H54 (cell line): ENCODE data around the gene PSMA2.

Experiments used
- DNase-seq: peaks from one replicate; pipeline ENCODE4 v3.0.0; 2011; ENCODE audit warnings: low spot score, mixed read lengths; ENCODE audit not compliant: insufficient read length
- FAIRE-seq: peaks from 3 replicates; lab custom pipeline; 2011; peaks lifted over from hg19 to GRCh38; lab: Jason Lieb, UNC
- POLR2A ChIP-seq: IDR thresholded peaks from 2 replicates; pipeline ENCODE4 v1.6.1; 2011; ENCODE audit warnings: low read depth, mild to moderate bottlenecking, low read length

PSMA2 gene

GRCh38 chr7:42869131-42870020 is 62.6 kb downstream of the PSMA2 start:
- no peak for TF ChIP-seq POLR2A
- no peak for DNase-seq
- no peak for FAIRE-seq

GRCh38 chr7:42868480-42868879 is 63.5 kb downstream of the PSMA2 start:
- no peak for TF ChIP-seq POLR2A
- DNase-seq (no peak), FAIRE-seq (no peak)
